ENCODE data around the gene CELA2A. TPM values are rescaled to one million over a fixed set of nuclear protein-coding genes. Genes with fewer than 3 reads are reported as not detected.
A peak's percentile ranks its signal among the peaks of the same experiment; 100 is the strongest.

The CELA2A gene
- total RNA-seq, 1 experiment from 2014 or later = not detected

DNA sequence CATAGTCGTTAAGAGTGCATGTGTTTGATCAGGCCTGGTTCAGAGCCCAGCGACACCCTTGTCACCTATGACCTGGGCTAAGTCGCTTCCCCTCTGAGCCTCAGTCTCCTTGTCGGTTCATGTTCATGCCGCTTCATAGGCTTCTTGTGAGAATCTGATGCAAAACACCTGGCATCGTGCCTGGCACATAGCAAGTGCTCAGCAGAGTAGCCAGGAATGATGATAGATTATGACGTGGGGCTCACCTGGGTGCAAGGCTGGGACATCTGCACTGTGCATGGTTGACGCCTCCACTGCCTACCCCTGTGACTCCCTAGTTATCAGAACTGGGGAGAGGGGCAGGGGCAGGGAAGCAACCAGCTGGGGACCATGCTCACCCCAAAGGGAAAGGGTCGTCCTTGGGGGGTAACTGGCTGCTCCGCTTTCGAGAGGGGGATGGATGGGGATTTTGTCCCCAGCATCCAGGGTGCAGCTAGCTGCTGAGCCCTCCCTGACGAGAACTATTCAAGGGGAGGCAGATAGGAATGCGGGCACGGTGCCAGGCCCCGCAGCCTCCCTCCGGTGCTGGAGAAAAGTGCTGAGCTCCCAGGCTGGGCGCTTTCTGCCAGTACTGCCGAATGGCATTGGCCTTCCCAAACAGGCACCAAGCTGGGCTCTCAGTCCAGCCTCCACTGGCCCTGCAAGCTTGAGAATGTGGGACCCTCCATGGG lies 37.6 kb upstream of the CELA2A start:
- Histone ChIP-seq H3K9me3 (ENCODE audit: low read length) (no peaks in the 10 kb centered on the region), H3K27me3 (ENCODE audit: low read length) (no peaks in the 10 kb centered on the region), H2AFZ (ENCODE audit: low read length) (no peak overlapping the region), H3K27ac (ENCODE audit: low read length) (peak overlapping the region; percentile 19; the same call in 1 of the 2 replicates), H3K4me2 (ENCODE audit: low read length) (0 out of 2 replicates have a peak overlapping the region, but pooled peaks have one; percentile 3), H3K9ac (ENCODE audit: low read length) (no peak overlapping the region; the same call in 1 of the 2 replicates), H4K20me1 (ENCODE audit: low read length) (peaks cover 15% of the 10 kb centered on the region; the same call in 1 of the 2 replicates), H3K4me1 (ENCODE audit: insufficient read depth, low read length) (peaks cover 42% of the 10 kb centered on the region), H3F3A (ENCODE audit: low read length, unreplicated experiment) (peaks cover 8% of the 10 kb centered on the region), H3K79me2 (ENCODE audit: low read length) (peaks cover 82% of the 10 kb centered on the region), H3K36me3 (ENCODE audit: low read depth, low read length) (peaks cover 21% of the 10 kb centered on the region), H3K9me2 (replicated peaks; ENCODE audit: low read length) (no peaks in the 10 kb centered on the region), H3K4me3 (ENCODE audit: low read length) (no peak overlapping the region)
- no peak for ATAC-seq
- no peak for TF ChIP-seq EZH2phosphoT487 (IDR thresholded peaks at IDR 0.05; ENCODE audit: borderline replicate concordance, low read length)
- TF ChIP-seq, protein P1, sequence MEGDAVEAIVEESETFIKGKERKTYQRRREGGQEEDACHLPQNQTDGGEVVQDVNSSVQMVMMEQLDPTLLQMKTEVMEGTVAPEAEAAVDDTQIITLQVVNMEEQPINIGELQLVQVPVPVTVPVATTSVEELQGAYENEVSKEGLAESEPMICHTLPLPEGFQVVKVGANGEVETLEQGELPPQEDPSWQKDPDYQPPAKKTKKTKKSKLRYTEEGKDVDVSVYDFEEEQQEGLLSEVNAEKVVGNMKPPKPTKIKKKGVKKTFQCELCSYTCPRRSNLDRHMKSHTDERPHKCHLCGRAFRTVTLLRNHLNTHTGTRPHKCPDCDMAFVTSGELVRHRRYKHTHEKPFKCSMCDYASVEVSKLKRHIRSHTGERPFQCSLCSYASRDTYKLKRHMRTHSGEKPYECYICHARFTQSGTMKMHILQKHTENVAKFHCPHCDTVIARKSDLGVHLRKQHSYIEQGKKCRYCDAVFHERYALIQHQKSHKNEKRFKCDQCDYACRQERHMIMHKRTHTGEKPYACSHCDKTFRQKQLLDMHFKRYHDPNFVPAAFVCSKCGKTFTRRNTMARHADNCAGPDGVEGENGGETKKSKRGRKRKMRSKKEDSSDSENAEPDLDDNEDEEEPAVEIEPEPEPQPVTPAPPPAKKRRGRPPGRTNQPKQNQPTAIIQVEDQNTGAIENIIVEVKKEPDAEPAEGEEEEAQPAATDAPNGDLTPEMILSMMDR (conservative IDR thresholded peaks at IDR 0.05; ENCODE audit: low read depth, low read length) = no peak
- no TSS peak for BruUV-seq (replicated peaks)
- POLR2A ChIA-PET (ENCODE audit: unreplicated experiment) = no interaction called here
- CTCF ChIA-PET = no interaction called here
- no peak for DNase-seq
- intact Hi-C loops (cut with micrococcal nuclease) = no loop called here

DNA sequence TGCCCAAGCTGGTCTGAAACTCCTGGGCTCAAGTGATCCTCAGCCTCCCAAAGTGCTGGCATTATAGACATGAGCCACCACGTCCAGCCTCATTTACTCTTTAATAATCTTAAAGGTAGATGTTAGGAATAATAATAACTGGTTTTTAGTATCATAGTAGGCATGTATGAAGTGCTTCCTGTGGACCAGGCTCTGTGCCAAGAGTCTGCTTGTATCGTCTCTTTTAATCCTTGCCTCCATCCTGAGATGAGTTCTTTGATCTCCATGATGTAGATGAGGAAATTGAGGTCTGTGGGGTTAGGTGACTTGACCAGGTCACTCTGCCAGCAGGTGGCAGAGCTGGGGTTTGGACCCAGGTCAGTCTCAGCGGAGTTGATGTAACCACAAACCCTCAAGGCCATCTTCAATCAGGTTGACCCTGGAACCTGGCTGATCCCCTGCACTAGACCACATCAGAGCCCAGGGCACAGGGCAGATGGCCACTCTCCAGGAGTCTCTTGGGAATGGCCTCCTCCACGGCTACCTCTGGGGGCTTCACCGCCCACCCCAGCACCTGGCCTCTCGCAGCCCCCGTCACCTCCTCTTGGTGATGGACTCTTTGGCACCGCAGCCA lies 35.6 kb upstream of the CELA2A start:
- Histone ChIP-seq H3K36me3 (ENCODE audit: low read depth, low read length) (peaks cover 15% of the 10 kb centered on the region), H3K27me3 (ENCODE audit: low read length) (no peaks in the 10 kb centered on the region), H3K9me2 (replicated peaks; ENCODE audit: low read length) (no peaks in the 10 kb centered on the region), H3K4me2 (ENCODE audit: low read length) (no peak overlapping the region), H3K4me1 (ENCODE audit: insufficient read depth, low read length) (peaks cover 42% of the 10 kb centered on the region), H3K4me3 (ENCODE audit: low read length) (no peak overlapping the region), H3K9ac (ENCODE audit: low read length) (no peak overlapping the region), H3K9me3 (ENCODE audit: low read length) (no peaks in the 10 kb centered on the region), H3K27ac (ENCODE audit: low read length) (no peak overlapping the region), H4K20me1 (ENCODE audit: low read length) (peaks cover 15% of the 10 kb centered on the region; the same call in 1 of the 2 replicates), H3K79me2 (ENCODE audit: low read length) (peaks cover 75% of the 10 kb centered on the region), H3F3A (ENCODE audit: low read length, unreplicated experiment) (peaks cover 8% of the 10 kb centered on the region), H2AFZ (ENCODE audit: low read length) (no peak overlapping the region)
- intact Hi-C loops (cut with micrococcal nuclease) = no loop called here
- ATAC-seq (no peak), DNase-seq (no peak)
- ChIA-PET POLR2A (ENCODE audit: unreplicated experiment) (no interaction called here), CTCF (no interaction called here)
- no peak for TF ChIP-seq EZH2 (IDR thresholded peaks at IDR 0.05; ENCODE audit: low read length, unreplicated experiment)
- TF ChIP-seq, protein P1 (conservative IDR thresholded peaks at IDR 0.05; ENCODE audit: low read depth, low read length) = peak; percentile 27
- BruUV-seq (replicated peaks) = no TSS peak

DNA sequence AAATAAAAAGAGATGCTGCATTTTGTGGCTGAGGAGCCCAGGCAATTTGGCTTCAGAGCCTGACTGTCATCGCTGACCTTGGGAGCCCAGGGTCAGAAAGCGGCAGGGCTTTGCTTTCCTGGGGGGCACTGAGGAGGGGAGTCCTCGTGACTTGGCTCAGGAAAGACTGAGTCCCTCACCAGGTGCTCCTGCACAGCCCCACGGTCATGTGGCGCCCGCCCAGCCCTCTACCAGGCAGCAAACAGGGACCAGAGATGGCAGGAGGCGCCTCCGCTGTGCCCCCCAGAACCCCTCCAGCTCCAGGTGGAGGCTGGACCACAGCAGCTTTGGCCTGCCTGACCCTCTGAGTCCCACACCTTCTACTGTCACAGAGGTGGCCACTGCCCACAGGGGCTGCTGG lies 33.7 kb upstream of the CELA2A start:
- no peak for TF ChIP-seq EZH2 (IDR thresholded peaks at IDR 0.05; ENCODE audit: low read length, unreplicated experiment)
- TF ChIP-seq EZH2phosphoT487 (IDR thresholded peaks at IDR 0.05; ENCODE audit: borderline replicate concordance, low read length) = no peak
- TF ChIP-seq, protein P1 (conservative IDR thresholded peaks at IDR 0.05; ENCODE audit: low read depth, low read length) = no peak
- ATAC-seq (no peak), DNase-seq (no peak)
- intact Hi-C loops (cut with micrococcal nuclease) = no loop called here
- ChIA-PET CTCF (no interaction called here), POLR2A (ENCODE audit: unreplicated experiment) (no interaction called here)
- Histone ChIP-seq H3K36me3 (ENCODE audit: low read depth, low read length) (peaks cover 30% of the 10 kb centered on the region), H3K4me1 (ENCODE audit: insufficient read depth, low read length) (peaks cover 32% of the 10 kb centered on the region), H3K9me2 (replicated peaks; ENCODE audit: low read length) (no peaks in the 10 kb centered on the region), H3K9me3 (ENCODE audit: low read length) (no peaks in the 10 kb centered on the region), H3K9ac (ENCODE audit: low read length) (no peak overlapping the region), H3K79me2 (ENCODE audit: low read length) (peaks cover 65% of the 10 kb centered on the region), H3K4me3 (ENCODE audit: low read length) (no peak overlapping the region), H3F3A (ENCODE audit: low read length, unreplicated experiment) (no peaks in the 10 kb centered on the region), H3K27ac (ENCODE audit: low read length) (no peak overlapping the region), H2AFZ (ENCODE audit: low read length) (no peak overlapping the region), H3K4me2 (ENCODE audit: low read length) (no peak overlapping the region), H3K27me3 (ENCODE audit: low read length) (no peaks in the 10 kb centered on the region), H4K20me1 (ENCODE audit: low read length) (peaks cover 19% of the 10 kb centered on the region; the same call in 1 of the 2 replicates)
- no TSS peak for BruUV-seq (replicated peaks)

Measured in PC-3 (cell line).